ENCODE results near the gene APBA2.
"Not testable (repeated sequence)": the region's sequence is repeated elsewhere in the genome, so short reads cannot be mapped to it uniquely, and the experiment has no call there.

The APBA2 gene

DNA sequence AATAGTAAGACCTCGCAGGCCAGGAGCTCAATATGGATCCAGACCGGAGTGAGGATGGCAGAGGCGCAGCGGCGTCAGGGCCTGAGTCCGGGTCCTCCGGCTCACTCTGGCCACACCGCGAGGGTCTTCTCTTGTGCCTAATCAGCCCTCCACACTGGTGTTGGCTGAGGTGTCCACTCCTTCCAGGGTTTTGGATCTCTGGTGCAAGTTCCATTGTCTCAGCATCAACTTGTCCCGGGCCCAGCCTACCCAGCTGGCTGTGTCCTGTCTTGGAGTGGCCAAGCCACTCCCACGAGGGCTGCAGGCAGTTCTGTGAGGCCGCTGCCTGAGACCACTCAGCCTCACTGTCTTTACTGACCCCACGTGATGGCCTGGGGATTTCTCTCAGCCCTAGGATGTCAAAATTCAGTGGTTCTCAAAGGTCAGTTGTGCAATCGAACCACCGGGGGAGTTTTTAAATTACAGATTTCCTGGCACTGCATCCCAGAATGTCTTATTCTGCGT lies 24.7 kb upstream of the APBA2 start:
- Histone ChIP-seq H3K27ac (ENCODE audit: low read length, poor library complexity, severe bottlenecking) (no peak overlapping the region), H2AK5ac (ENCODE audit: low read length, severe bottlenecking) (no peak overlapping the region), H2BK12ac (ENCODE audit: low read length in 2 of 2) (peak overlapping the region in 1 of 2 experiments; percentile 62), H3K9ac (ENCODE audit: low read length) (no peak overlapping the region), H3K36me3 (ENCODE audit: control insufficient read depth in 1 of 2, insufficient read depth in 2 of 2, low read depth in 1 of 2, low read length in 2 of 2) (no peaks in the 10 kb centered on the region), H3K79me1 (replicated peaks; ENCODE audit: low read length, poor library complexity, severe bottlenecking) (no peaks in the 10 kb centered on the region), H4K91ac (ENCODE audit: low read length) (no peak overlapping the region), H4K8ac (ENCODE audit: low read length) (no peak overlapping the region), H3K14ac (ENCODE audit: low read length in 2 of 2) (peak overlapping the region in 1 of 2 experiments; percentile 26), H3K4me3 (ENCODE audit: insufficient read depth in 1 of 2, low read depth in 1 of 2, low read length in 2 of 2) (no peak overlapping the region), H3K4me2 (ENCODE audit: low read length, poor library complexity, severe bottlenecking) (no peak overlapping the region), H3K18ac (ENCODE audit: low read depth in 1 of 2, low read length in 2 of 2) (no peak overlapping the region), H3K23ac (ENCODE audit: low read length in 2 of 2) (no peak overlapping the region), H2BK5ac (ENCODE audit: low read depth, low read length, poor library complexity, severe bottlenecking) (no peak overlapping the region), H2BK15ac (ENCODE audit: low read depth, poor library complexity, severe bottlenecking) (no peak overlapping the region), H3K4me1 (ENCODE audit: control insufficient read depth, insufficient read depth, low read depth, low read length) (no peaks in the 10 kb centered on the region), H2AFZ (ENCODE audit: low read depth, low read length) (no peak overlapping the region), H3K9me3 (ENCODE audit: control insufficient read depth, low read length) (no peaks in the 10 kb centered on the region), H2BK120ac (ENCODE audit: low read depth, low read length) (no peak overlapping the region), H3K4ac (ENCODE audit: low read depth in 1 of 2, low read length in 2 of 2) (no peak overlapping the region), H3K27me3 (ENCODE audit: control insufficient read depth in 1 of 2, insufficient read depth in 1 of 2, low read length in 2 of 2) (no peaks in the 10 kb centered on the region)
- 92% methylated on average over 16 of the region's 16 CpGs for WGBS
- peak; percentile 7 for DNase-seq

DNA sequence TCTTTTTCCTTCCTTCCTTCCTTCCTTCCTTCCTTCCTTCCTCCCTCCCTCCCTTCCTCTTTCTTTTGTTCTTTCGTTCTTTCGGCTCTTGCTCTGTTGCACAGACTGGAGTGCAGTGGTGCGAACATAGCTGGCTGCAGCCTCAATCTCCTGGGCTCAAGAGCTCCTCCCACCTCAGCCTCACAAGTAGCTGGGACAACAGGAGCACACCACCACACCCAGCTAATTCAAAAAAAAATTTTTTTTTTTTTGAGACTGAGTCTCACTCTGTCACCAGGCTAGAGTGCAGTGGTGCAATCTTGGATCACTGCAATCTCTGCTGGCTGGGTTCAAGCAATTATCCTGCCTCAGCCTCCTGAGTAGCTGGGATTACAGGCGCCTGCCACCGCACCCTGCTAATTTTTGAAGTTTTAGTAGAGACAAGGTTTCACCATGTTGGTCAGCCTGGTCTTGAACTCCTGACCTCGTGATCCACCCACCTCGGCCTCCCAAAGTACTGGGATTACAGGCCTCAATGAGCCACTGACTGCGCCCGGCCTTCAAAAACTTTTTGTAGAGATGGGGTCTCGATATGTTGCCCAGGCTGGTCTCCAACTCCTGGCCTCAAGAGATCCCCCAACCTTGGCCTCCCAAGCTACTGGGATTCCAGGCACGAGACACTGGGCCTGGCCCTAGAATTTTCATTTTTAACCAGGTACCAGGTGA lies 24.0 kb upstream of the APBA2 start:
- H3K4me2 ChIP-seq (ENCODE audit: low read length, poor library complexity, severe bottlenecking), result peak overlapping the region; percentile 16
- not testable (repeated sequence) for H3K27me3 ChIP-seq (ENCODE audit: control insufficient read depth in 1 of 2, insufficient read depth in 1 of 2, low read length in 2 of 2); H3K36me3 ChIP-seq (ENCODE audit: control insufficient read depth in 1 of 2, insufficient read depth in 2 of 2, low read depth in 1 of 2, low read length in 2 of 2); H3K14ac ChIP-seq (ENCODE audit: low read length in 2 of 2); H2BK15ac ChIP-seq (ENCODE audit: low read depth, poor library complexity, severe bottlenecking); H3K4me1 ChIP-seq (ENCODE audit: control insufficient read depth, insufficient read depth, low read depth, low read length); H3K9ac ChIP-seq (ENCODE audit: low read length); H3K27ac ChIP-seq (ENCODE audit: low read length, poor library complexity, severe bottlenecking); H4K8ac ChIP-seq (ENCODE audit: low read length); H3K4me3 ChIP-seq (ENCODE audit: insufficient read depth in 1 of 2, low read depth in 1 of 2, low read length in 2 of 2); H2BK12ac ChIP-seq (ENCODE audit: low read length in 2 of 2); H3K18ac ChIP-seq (ENCODE audit: low read depth in 1 of 2, low read length in 2 of 2); H3K23ac ChIP-seq (ENCODE audit: low read length in 2 of 2); H2BK5ac ChIP-seq (ENCODE audit: low read depth, low read length, poor library complexity, severe bottlenecking); H2AK5ac ChIP-seq (ENCODE audit: low read length, severe bottlenecking); H2AFZ ChIP-seq (ENCODE audit: low read depth, low read length); H3K79me1 ChIP-seq (replicated peaks; ENCODE audit: low read length, poor library complexity, severe bottlenecking); H3K9me3 ChIP-seq (ENCODE audit: control insufficient read depth, low read length); H3K4ac ChIP-seq (ENCODE audit: low read depth in 1 of 2, low read length in 2 of 2); DNase-seq; H2BK120ac ChIP-seq (ENCODE audit: low read depth, low read length); H4K91ac ChIP-seq (ENCODE audit: low read length)
- WGBS, result 98% methylated on average over 11 of the region's 11 CpGs

DNA sequence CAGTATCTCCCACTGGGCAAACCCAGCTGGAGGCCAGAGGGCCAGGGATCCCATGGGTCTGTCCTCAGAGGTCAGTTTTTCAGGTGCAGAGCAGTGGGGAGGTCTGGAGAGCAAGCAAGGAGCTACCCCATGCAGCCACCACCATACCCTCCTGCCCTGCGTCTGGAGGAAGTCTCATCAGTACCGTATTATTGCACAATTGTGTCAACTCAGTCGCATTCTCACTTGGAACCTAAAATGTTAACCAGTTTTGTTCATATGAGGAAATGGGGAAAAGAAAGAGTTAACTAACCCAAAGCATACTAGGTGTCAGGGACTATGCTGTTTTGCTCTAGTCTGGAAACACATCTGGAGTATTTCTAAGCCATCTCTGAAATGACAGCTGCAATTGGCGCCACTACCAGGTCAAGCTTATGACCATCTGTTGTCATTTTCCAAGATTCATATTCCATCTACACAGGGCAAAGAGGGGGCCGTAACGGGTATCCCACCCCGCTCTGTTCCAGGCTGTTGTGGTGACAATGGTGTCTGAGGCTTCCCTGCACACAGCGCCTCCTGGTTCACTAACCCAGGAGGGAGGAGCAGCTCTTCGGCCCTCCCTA lies 16.9 kb upstream of the APBA2 start:
- H2AK5ac ChIP-seq (ENCODE audit: low read length, severe bottlenecking), result no peak overlapping the region
- H4K91ac ChIP-seq (ENCODE audit: low read length), result no peak overlapping the region
- DNase-seq, result no peak
- H3K36me3 ChIP-seq (ENCODE audit: control insufficient read depth in 1 of 2, insufficient read depth in 2 of 2, low read depth in 1 of 2, low read length in 2 of 2), result no peaks in the 10 kb centered on the region
- no peak overlapping the region for H2BK5ac ChIP-seq (ENCODE audit: low read depth, low read length, poor library complexity, severe bottlenecking)
- peaks cover under 1% of the 10 kb centered on the region for H3K4me1 ChIP-seq (ENCODE audit: control insufficient read depth, insufficient read depth, low read depth, low read length)
- H2AFZ ChIP-seq (ENCODE audit: low read depth, low read length), result no peak overlapping the region
- no peak overlapping the region for H2BK120ac ChIP-seq (ENCODE audit: low read depth, low read length)
- H3K9ac ChIP-seq (ENCODE audit: low read length), result no peak overlapping the region
- no peak overlapping the region for H2BK12ac ChIP-seq (ENCODE audit: low read length in 2 of 2)
- no peak overlapping the region for H3K4me2 ChIP-seq (ENCODE audit: low read length, poor library complexity, severe bottlenecking)
- no peak overlapping the region for H4K8ac ChIP-seq (ENCODE audit: low read length)
- no peaks in the 10 kb centered on the region for H3K79me1 ChIP-seq (replicated peaks; ENCODE audit: low read length, poor library complexity, severe bottlenecking)
- H3K23ac ChIP-seq (ENCODE audit: low read length in 2 of 2), result no peak overlapping the region
- no peak overlapping the region for H3K4ac ChIP-seq (ENCODE audit: low read depth in 1 of 2, low read length in 2 of 2)
- H3K18ac ChIP-seq (ENCODE audit: low read depth in 1 of 2, low read length in 2 of 2), result no peak overlapping the region
- 85% methylated on average over 8 of the region's 9 CpGs for WGBS
- no peak overlapping the region for H3K4me3 ChIP-seq (ENCODE audit: insufficient read depth in 1 of 2, low read depth in 1 of 2, low read length in 2 of 2)
- H3K9me3 ChIP-seq (ENCODE audit: control insufficient read depth, low read length), result peaks cover 9% of the 10 kb centered on the region
- no peak overlapping the region for H2BK15ac ChIP-seq (ENCODE audit: low read depth, poor library complexity, severe bottlenecking)
- H3K27ac ChIP-seq (ENCODE audit: low read length, poor library complexity, severe bottlenecking), result no peak overlapping the region
- H3K14ac ChIP-seq (ENCODE audit: low read length in 2 of 2), result no peak overlapping the region
- H3K27me3 ChIP-seq (ENCODE audit: control insufficient read depth in 1 of 2, insufficient read depth in 1 of 2, low read length in 2 of 2), result no peaks in the 10 kb centered on the region

DNA sequence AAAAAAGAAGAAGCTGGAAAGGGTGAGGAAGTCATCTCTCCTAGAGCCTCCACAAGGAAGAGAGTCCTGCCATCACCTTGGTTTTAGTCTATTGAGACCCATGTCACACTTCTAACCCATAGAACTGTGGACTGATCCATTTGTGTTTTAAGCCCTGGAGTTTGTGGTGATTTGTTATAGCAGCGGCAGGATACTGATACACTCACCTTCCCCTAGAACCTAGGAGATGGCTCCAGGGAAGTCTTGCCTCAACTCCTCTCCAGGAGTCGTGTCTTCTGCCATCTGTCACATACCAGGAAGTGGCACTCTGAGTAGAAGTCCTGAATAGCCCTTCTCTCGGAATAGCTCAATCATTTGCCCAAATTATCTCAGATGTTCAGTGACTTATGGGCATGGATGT lies 14.6 kb upstream of the APBA2 start:
- Histone ChIP-seq H3K23ac (ENCODE audit: low read length in 2 of 2) (no peak overlapping the region), H4K8ac (ENCODE audit: low read length) (no peak overlapping the region), H2AFZ (ENCODE audit: low read depth, low read length) (no peak overlapping the region), H3K79me1 (replicated peaks; ENCODE audit: low read length, poor library complexity, severe bottlenecking) (no peaks in the 10 kb centered on the region), H4K91ac (ENCODE audit: low read length) (no peak overlapping the region), H3K27ac (ENCODE audit: low read length, poor library complexity, severe bottlenecking) (no peak overlapping the region), H3K4me2 (ENCODE audit: low read length, poor library complexity, severe bottlenecking) (no peak overlapping the region), H2AK5ac (ENCODE audit: low read length, severe bottlenecking) (no peak overlapping the region), H3K4me3 (ENCODE audit: insufficient read depth in 1 of 2, low read depth in 1 of 2, low read length in 2 of 2) (no peak overlapping the region), H3K36me3 (ENCODE audit: control insufficient read depth in 1 of 2, insufficient read depth in 2 of 2, low read depth in 1 of 2, low read length in 2 of 2) (no peaks in the 10 kb centered on the region), H3K9me3 (ENCODE audit: control insufficient read depth, low read length) (peaks cover 9% of the 10 kb centered on the region), H3K4ac (ENCODE audit: low read depth in 1 of 2, low read length in 2 of 2) (no peak overlapping the region), H2BK5ac (ENCODE audit: low read depth, low read length, poor library complexity, severe bottlenecking) (no peak overlapping the region), H3K4me1 (ENCODE audit: control insufficient read depth, insufficient read depth, low read depth, low read length) (peaks cover 1% of the 10 kb centered on the region), H3K14ac (ENCODE audit: low read length in 2 of 2) (no peak overlapping the region), H3K9ac (ENCODE audit: low read length) (no peak overlapping the region), H2BK120ac (ENCODE audit: low read depth, low read length) (no peak overlapping the region), H2BK12ac (ENCODE audit: low read length in 2 of 2) (no peak overlapping the region), H2BK15ac (ENCODE audit: low read depth, poor library complexity, severe bottlenecking) (no peak overlapping the region), H3K27me3 (ENCODE audit: control insufficient read depth in 1 of 2, insufficient read depth in 1 of 2, low read length in 2 of 2) (peaks cover 0 to 7% of the 10 kb centered on the region in 2 experiments), H3K18ac (ENCODE audit: low read depth in 1 of 2, low read length in 2 of 2) (no peak overlapping the region)
- 92% methylated on average over 2 of the region's 3 CpGs for WGBS
- no peak for DNase-seq
